ENCODE data around the gene BMP6. TPM values are rescaled to one million over a fixed set of nuclear protein-coding genes. Genes with fewer than 3 reads are reported as not detected.

The BMP6 gene
- polyA plus RNA-seq, 1 donor from 2014 or later: 2.4 TPM

DNA sequence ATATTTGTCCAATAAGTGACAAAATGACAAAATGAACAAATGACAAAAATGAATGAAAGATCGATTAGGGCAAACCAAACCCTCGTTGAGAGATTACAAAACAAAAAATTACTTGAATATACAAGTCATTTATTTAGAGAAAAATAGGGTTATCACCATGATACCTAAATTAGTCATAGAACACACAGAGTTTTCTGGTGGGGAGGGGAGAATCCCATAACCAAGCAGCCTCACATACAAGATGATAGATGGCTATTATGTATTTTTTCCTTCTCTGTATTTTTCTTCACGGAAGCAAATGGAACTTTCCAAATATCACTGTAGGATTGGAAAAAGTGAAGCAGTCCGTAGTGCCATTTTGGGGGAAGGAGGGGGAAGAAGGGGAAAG lies 28.5 kb upstream of the BMP6 start:
- Histone ChIP-seq H4K20me1 (ENCODE audit: insufficient read depth) (no peaks in the 10 kb centered on the region), H3K27ac (ENCODE audit: low read length) (no peak overlapping the region), H3K9me2 (ENCODE audit: insufficient read depth, low read length) (no peaks in the 10 kb centered on the region), H3K79me2 (replicated peaks; ENCODE audit: insufficient read depth, low read length) (no peaks in the 10 kb centered on the region), H3K36me3 (ENCODE audit: insufficient read depth, low read length) (no peaks in the 10 kb centered on the region), H2AFZ (ENCODE audit: low read depth, low read length) (no peak overlapping the region), H3F3A (ENCODE audit: insufficient read depth, low read length, poor library complexity, severe bottlenecking) (no peaks in the 10 kb centered on the region), H3K27me3 (ENCODE audit: insufficient read depth, low read depth, low read length) (no peaks in the 10 kb centered on the region), H3K4me2 (ENCODE audit: low read length) (no peak overlapping the region), H3K4me3 (ENCODE audit: low read length) (no peak overlapping the region), H3K9ac (ENCODE audit: low read length) (no peak overlapping the region), H3K9me3 (ENCODE audit: low read length) (no peaks in the 10 kb centered on the region)
- TF ChIP-seq TAF1 (IDR thresholded peaks at IDR 0.05; ENCODE audit: low read depth) (no peak), EP300 (conservative IDR thresholded peaks at IDR 0.05; ENCODE audit: poor library complexity, severe bottlenecking) (no peak), MXI1 (conservative IDR thresholded peaks at IDR 0.05; ENCODE audit: poor library complexity, severe bottlenecking) (no peak)
- TF ChIP-seq, protein P1, sequence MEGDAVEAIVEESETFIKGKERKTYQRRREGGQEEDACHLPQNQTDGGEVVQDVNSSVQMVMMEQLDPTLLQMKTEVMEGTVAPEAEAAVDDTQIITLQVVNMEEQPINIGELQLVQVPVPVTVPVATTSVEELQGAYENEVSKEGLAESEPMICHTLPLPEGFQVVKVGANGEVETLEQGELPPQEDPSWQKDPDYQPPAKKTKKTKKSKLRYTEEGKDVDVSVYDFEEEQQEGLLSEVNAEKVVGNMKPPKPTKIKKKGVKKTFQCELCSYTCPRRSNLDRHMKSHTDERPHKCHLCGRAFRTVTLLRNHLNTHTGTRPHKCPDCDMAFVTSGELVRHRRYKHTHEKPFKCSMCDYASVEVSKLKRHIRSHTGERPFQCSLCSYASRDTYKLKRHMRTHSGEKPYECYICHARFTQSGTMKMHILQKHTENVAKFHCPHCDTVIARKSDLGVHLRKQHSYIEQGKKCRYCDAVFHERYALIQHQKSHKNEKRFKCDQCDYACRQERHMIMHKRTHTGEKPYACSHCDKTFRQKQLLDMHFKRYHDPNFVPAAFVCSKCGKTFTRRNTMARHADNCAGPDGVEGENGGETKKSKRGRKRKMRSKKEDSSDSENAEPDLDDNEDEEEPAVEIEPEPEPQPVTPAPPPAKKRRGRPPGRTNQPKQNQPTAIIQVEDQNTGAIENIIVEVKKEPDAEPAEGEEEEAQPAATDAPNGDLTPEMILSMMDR (IDR thresholded peaks at IDR 0.05; ENCODE audit: poor library complexity, severe bottlenecking): no peak
- TF ChIP-seq, protein P2, sequence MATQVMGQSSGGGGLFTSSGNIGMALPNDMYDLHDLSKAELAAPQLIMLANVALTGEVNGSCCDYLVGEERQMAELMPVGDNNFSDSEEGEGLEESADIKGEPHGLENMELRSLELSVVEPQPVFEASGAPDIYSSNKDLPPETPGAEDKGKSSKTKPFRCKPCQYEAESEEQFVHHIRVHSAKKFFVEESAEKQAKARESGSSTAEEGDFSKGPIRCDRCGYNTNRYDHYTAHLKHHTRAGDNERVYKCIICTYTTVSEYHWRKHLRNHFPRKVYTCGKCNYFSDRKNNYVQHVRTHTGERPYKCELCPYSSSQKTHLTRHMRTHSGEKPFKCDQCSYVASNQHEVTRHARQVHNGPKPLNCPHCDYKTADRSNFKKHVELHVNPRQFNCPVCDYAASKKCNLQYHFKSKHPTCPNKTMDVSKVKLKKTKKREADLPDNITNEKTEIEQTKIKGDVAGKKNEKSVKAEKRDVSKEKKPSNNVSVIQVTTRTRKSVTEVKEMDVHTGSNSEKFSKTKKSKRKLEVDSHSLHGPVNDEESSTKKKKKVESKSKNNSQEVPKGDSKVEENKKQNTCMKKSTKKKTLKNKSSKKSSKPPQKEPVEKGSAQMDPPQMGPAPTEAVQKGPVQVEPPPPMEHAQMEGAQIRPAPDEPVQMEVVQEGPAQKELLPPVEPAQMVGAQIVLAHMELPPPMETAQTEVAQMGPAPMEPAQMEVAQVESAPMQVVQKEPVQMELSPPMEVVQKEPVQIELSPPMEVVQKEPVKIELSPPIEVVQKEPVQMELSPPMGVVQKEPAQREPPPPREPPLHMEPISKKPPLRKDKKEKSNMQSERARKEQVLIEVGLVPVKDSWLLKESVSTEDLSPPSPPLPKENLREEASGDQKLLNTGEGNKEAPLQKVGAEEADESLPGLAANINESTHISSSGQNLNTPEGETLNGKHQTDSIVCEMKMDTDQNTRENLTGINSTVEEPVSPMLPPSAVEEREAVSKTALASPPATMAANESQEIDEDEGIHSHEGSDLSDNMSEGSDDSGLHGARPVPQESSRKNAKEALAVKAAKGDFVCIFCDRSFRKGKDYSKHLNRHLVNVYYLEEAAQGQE (IDR thresholded peaks at IDR 0.05; ENCODE audit: borderline replicate concordance): no peak

DNA sequence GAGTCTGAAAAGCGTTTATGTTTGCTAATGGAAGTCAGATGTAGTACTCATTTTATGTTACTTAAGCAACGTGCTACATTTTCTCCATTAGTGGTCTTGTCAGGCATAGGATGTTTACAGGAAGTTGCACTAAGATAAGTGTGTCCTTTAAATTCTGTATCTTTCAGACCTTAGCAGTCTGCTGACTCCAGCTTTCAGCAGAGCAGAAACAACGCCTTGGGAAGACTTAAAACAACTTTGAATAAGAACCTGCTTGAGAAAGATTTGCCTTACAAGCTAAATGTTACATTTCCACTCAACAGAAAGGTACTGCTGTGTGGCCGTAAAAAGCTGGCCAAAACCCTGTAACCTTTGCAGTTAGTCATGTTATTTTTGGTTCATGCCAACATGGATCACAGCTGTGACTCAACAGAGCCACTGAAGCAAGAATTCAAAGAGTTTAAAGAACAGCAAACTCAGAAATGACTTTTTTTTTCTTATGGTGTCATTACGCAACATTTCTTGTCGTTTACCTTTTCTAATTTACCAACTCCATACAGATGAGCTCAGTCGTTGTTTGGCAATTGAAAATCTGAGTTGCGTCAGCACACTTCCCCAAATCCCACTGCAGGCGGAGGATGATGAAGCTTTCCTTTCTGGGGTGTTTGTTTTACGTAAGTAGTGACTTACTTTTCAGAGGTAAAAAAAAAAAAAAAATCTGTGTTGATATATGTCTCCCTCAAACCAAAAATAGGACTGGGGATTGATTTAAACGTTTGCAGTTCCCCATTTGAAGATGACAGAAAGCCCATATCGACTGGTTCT lies 27.9 kb upstream of the BMP6 start:
- no peaks in the 10 kb centered on the region for H3K9me2 ChIP-seq (ENCODE audit: insufficient read depth, low read length)
- H2AFZ ChIP-seq (ENCODE audit: low read depth, low read length): no peak overlapping the region
- no peaks in the 10 kb centered on the region for H3K27me3 ChIP-seq (ENCODE audit: insufficient read depth, low read depth, low read length)
- no peak overlapping the region for H3K4me3 ChIP-seq (ENCODE audit: low read length)
- no peak overlapping the region for H3K27ac ChIP-seq (ENCODE audit: low read length)
- no peaks in the 10 kb centered on the region for H3K79me2 ChIP-seq (replicated peaks; ENCODE audit: insufficient read depth, low read length)
- TF ChIP-seq SMC3 (conservative IDR thresholded peaks at IDR 0.05; ENCODE audit: poor library complexity): no peak
- TF ChIP-seq, protein P1 (IDR thresholded peaks at IDR 0.05; ENCODE audit: poor library complexity, severe bottlenecking): no peak
- no peak for TF ChIP-seq MXI1 (conservative IDR thresholded peaks at IDR 0.05; ENCODE audit: poor library complexity, severe bottlenecking)
- no peak for TF ChIP-seq TAF1 (IDR thresholded peaks at IDR 0.05; ENCODE audit: low read depth)
- no peak for TF ChIP-seq RAD21 (conservative IDR thresholded peaks at IDR 0.05)
- TF ChIP-seq EZH2 (IDR thresholded peaks at IDR 0.05; ENCODE audit: borderline replicate concordance, insufficient read depth, low read length, poor library complexity, severe bottlenecking): no peak
- no peak for TF ChIP-seq EP300 (conservative IDR thresholded peaks at IDR 0.05; ENCODE audit: poor library complexity, severe bottlenecking)
- TF ChIP-seq, protein P2 (IDR thresholded peaks at IDR 0.05; ENCODE audit: borderline replicate concordance): no peak
- H3K9me3 ChIP-seq (ENCODE audit: low read length): no peaks in the 10 kb centered on the region
- H3K4me2 ChIP-seq (ENCODE audit: low read length): no peak overlapping the region
- no peaks in the 10 kb centered on the region for H4K20me1 ChIP-seq (ENCODE audit: insufficient read depth)
- H3K9ac ChIP-seq (ENCODE audit: low read length): no peak overlapping the region
- H3K36me3 ChIP-seq (ENCODE audit: insufficient read depth, low read length): no peaks in the 10 kb centered on the region
- H3F3A ChIP-seq (ENCODE audit: insufficient read depth, low read length, poor library complexity, severe bottlenecking): no peaks in the 10 kb centered on the region

Measured in neural cell (in vitro differentiated cells).